Calu3 (cell line): Measurements from ENCODE around the gene CRACR2B. TPM values are rescaled to one million over a fixed set of nuclear protein-coding genes. Genes with fewer than 3 reads are reported as not detected.

Experiments used
- BruUV-seq: library from RNA; stranded (reverse); fragments of 400-500 nt; replicated peaks from 2 replicates; lab custom pipeline; 2021; lab: Mats Ljungman, UMichigan
- CTCF ChIA-PET: fragments of 300-600 bp; sonication (Branson Sonifier 250); formaldehyde crosslinking; loops from one replicate; lab custom pipeline; 2022; ENCODE audit warnings: antibody characterized with exemption; lab: Charles Lee
- DNase-seq: peaks from one replicate; pipeline ENCODE4 v3.0.0; 2022
- H3K27ac Mint-ChIP-seq: one replicate; pipeline ENCODE4 v1.8.0; 2022; ENCODE audit warnings: mixed read lengths; ENCODE audit not compliant: unreplicated experiment
- H3K27me3 Mint-ChIP-seq: one replicate; pipeline ENCODE4 v1.8.0; 2022; ENCODE audit warnings: mixed read lengths; ENCODE audit not compliant: unreplicated experiment
- H3K36me3 Mint-ChIP-seq: one replicate; pipeline ENCODE4 v1.8.0; 2022; ENCODE audit warnings: mild to moderate bottlenecking, moderate library complexity, mixed read lengths; ENCODE audit not compliant: insufficient read depth, unreplicated experiment
- H3K4me1 Mint-ChIP-seq: one replicate; pipeline ENCODE4 v1.8.0; 2022; ENCODE audit warnings: mild to moderate bottlenecking, low read depth, mixed read lengths; ENCODE audit not compliant: unreplicated experiment
- H3K4me3 Mint-ChIP-seq: one replicate; pipeline ENCODE4 v1.8.0; 2022; ENCODE audit warnings: mild to moderate bottlenecking, low read depth, moderate library complexity, mixed read lengths; ENCODE audit not compliant: unreplicated experiment
- H3K9me3 Mint-ChIP-seq: one replicate; pipeline ENCODE4 v1.8.0; 2022; ENCODE audit warnings: low read depth, mixed read lengths; ENCODE audit not compliant: unreplicated experiment
- CTCF ChIP-seq: fragments of 200-600 bp; IDR thresholded peaks from one replicate; pipeline ENCODE4 v1.8.0; 2022; ENCODE audit warnings: antibody characterized with exemption; ENCODE audit not compliant: unreplicated experiment
- intact Hi-C: fragments of 100-400 bp; cut with micrococcal nuclease; formaldehyde crosslinking; loops from one replicate; pipeline ENCODE4 v1.10.0; 2022; ENCODE audit not compliant: unreplicated experiment
- total RNA-seq: library from RNA; stranded (reverse); gene quantifications from 2 replicates; pipeline ENCODE4 v1.2.3, GENCODE V29; 2022

CRACR2B gene
- total RNA-seq, 1 experiment from 2014 or later: 33.4 TPM

GRCh38 chr11:838441-839279 lies 10.9 kb downstream of the CRACR2B start:
- no peaks in the 10 kb centered on the region for H3K9me3 Mint-ChIP-seq
- TSS peak; percentile 10 for BruUV-seq
- H3K4me3 Mint-ChIP-seq: peak overlapping the region; percentile 30
- no peaks in the 10 kb centered on the region for H3K27me3 Mint-ChIP-seq
- H3K4me1 Mint-ChIP-seq: peaks cover 21% of the 10 kb centered on the region
- CTCF ChIA-PET: interaction anchor here (1.0 kb wide), 1 partner anchor 14 kb away, joined by 6 read pairs; no protein-coding TSS in a partner anchor
- intact Hi-C loops: no loop called here
- H3K27ac Mint-ChIP-seq: peak overlapping the region; percentile 43
- peak; percentile 45 for TF ChIP-seq CTCF
- no peak for DNase-seq
- peaks cover 98% of the 10 kb centered on the region for H3K36me3 Mint-ChIP-seq

- no peak for TF ChIP-seq CTCF
- intact Hi-C loops: no loop called here
- BruUV-seq: no TSS peak
- CTCF ChIA-PET: no interaction called here
- no peak overlapping the region for H3K4me3 Mint-ChIP-seq
- DNase-seq: no peak
- H3K27me3 Mint-ChIP-seq: no peaks in the 10 kb centered on the region
- H3K36me3 Mint-ChIP-seq: peaks cover 96% of the 10 kb centered on the region
- H3K4me1 Mint-ChIP-seq: peaks cover 23% of the 10 kb centered on the region
- no peaks in the 10 kb centered on the region for H3K9me3 Mint-ChIP-seq
- peak overlapping the region; percentile 43 for H3K27ac Mint-ChIP-seq
Observed at GRCh38 chr11:839280-839623, 11.5 kb downstream of the CRACR2B start.

GRCh38 chr11:839875-840617 lies 12.3 kb downstream of the CRACR2B start:
- intact Hi-C loops: no loop called here
- no peak for TF ChIP-seq CTCF
- Mint-ChIP-seq H3K27ac (peak overlapping the region; percentile 68), H3K36me3 (peaks cover 92% of the 10 kb centered on the region), H3K9me3 (no peaks in the 10 kb centered on the region), H3K4me1 (peaks cover 23% of the 10 kb centered on the region), H3K4me3 (peak overlapping the region; percentile 77), H3K27me3 (no peaks in the 10 kb centered on the region)
- DNase-seq: no peak
- CTCF ChIA-PET: interaction anchor here (0.6 kb wide), 1 partner anchor 714 kb away, joined by 6 read pairs; no protein-coding TSS in a partner anchor
- BruUV-seq: no TSS peak

GRCh38 chr11:841981-842369 lies 14.3 kb downstream of the CRACR2B start:
- TF ChIP-seq CTCF: no peak
- Mint-ChIP-seq H3K9me3 (no peaks in the 10 kb centered on the region), H3K4me1 (peaks cover 23% of the 10 kb centered on the region), H3K36me3 (peaks cover 74% of the 10 kb centered on the region), H3K27me3 (no peaks in the 10 kb centered on the region), H3K4me3 (peak overlapping the region; percentile 77), H3K27ac (peak overlapping the region; percentile 68)
- intact Hi-C loops: no loop called here
- CTCF ChIA-PET: interaction anchor here (3.0 kb wide), 1 partner anchor 8 kb away, joined by 8 read pairs; no protein-coding TSS in a partner anchor
- BruUV-seq: TSS peak; percentile 77
- no peak for DNase-seq
